Breast epithelium (tissue), 4 donors: ENCODE measurements around the gene ACR. TPM values are rescaled to one million over a fixed set of nuclear protein-coding genes. Genes with fewer than 3 reads are reported as not detected.

Source experiments
- DNase-seq, 2 donors: peaks; one replicate each; pipeline ENCODE4 v3.0.0-alpha.2; 2019; ENCODE audit warnings: low spot score in 2 of 2
- H3K27ac ChIP-seq, 2 donors: fragments of 200-600 bp; sonication (generic) in 1 of 2; one replicate each; pipeline ENCODE4 v1.5.1; 2016 to 2019; ENCODE audit warnings: mild to moderate bottlenecking in 1 of 2
- H3K27me3 ChIP-seq, 2 donors: fragments of 200-600 bp; sonication (generic) in 1 of 2; one replicate each; pipeline versions ENCODE4 v1.5.1 to v1.6.0; 2017 to 2019; ENCODE audit warnings: control low read depth in 1 of 2, mild to moderate bottlenecking in 1 of 2
- H3K36me3 ChIP-seq: fragments of 200-600 bp; one replicate; pipeline ENCODE4 v1.5.1; 2019
- H3K4me1 ChIP-seq, 2 donors: fragments of 200-600 bp; sonication (generic); one replicate each; pipeline ENCODE4 v1.5.1; 2016 to 2019; ENCODE audit warnings: control low read depth in 1 of 2
- H3K4me3 ChIP-seq, 3 donors: fragments of 200-600 bp; sonication (generic); 1 replicate in 2 of 3; 2 replicates in 1 of 3; pipeline ENCODE4 v1.5.1; 2016 to 2019; ENCODE audit warnings: mild to moderate bottlenecking in 3 of 3, moderate library complexity in 2 of 3
- H3K9me3 ChIP-seq, 2 donors: fragments of 200-600 bp; sonication (generic) in 1 of 2; one replicate each; pipeline ENCODE4 v1.5.1; 2016 to 2019; ENCODE audit warnings: control low read depth in 1 of 2
- POLR2A ChIP-seq: fragments of 450-650 bp; IDR thresholded peaks from one replicate; pipeline ENCODE4 v1.6.1; 2016; ENCODE audit warnings: antibody characterized with exemption, mild to moderate bottlenecking, moderate library complexity
- POLR2AphosphoS5 ChIP-seq, 3 donors: sonication (generic); formaldehyde crosslinking; IDR thresholded peaks; one replicate each; pipeline ENCODE4 v1.6.1; 2017; ENCODE audit warnings: antibody characterized with exemption in 3 of 3
- intact Hi-C: fragments of 100-400 bp; cut with DNase I; formaldehyde crosslinking; loops from one replicate; pipeline ENCODE4 v1.15.1; 2023; ENCODE audit warnings: low total_unique reads
- total RNA-seq, 3 donors: library from RNA; depleted of rRNA; stranded (reverse); fragments of >200 nt; gene quantifications; one replicate each; pipeline ENCODE4 v1.1.0, GENCODE V29; 2016
- TF ChIP-seq, protein P1 (sequence below), 3 donors: fragments of 450-650 bp; IDR thresholded peaks; one replicate each; pipeline ENCODE4 v1.5.1; 2016 to 2017; ENCODE audit warnings: antibody characterized with exemption in 3 of 3, mild to moderate bottlenecking in 3 of 3, moderate library complexity in 3 of 3

ACR gene
- total RNA-seq, 3 donors from 2014 or later = 0.44 to 0.80 TPM; not detected in 1

DNA sequence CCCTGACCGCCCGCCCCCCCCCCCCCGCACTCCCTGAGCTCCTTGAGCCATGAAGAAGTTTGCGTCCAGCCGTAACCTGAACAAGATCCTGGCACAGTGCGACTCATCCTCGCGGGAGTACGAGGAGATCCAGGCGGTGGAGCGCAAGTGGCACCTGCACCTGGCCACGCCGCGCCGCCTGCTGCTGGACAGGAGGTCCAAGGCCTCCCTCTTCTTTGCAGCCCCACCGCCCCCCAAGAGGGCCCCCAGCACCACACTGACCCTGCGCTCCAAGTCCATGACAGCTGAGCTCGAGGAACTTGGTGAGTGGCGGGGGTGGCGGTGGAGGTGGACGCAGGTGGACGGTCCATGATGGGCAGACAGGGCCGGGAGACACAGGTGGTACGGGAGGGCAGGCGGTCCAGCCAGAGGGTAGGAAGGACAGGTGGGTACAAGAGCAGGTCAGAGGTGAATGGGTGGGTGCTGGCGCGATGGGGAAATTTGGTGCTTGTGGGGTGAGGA lies 32.1 kb upstream of the ACR start:
- TF ChIP-seq, protein P1, sequence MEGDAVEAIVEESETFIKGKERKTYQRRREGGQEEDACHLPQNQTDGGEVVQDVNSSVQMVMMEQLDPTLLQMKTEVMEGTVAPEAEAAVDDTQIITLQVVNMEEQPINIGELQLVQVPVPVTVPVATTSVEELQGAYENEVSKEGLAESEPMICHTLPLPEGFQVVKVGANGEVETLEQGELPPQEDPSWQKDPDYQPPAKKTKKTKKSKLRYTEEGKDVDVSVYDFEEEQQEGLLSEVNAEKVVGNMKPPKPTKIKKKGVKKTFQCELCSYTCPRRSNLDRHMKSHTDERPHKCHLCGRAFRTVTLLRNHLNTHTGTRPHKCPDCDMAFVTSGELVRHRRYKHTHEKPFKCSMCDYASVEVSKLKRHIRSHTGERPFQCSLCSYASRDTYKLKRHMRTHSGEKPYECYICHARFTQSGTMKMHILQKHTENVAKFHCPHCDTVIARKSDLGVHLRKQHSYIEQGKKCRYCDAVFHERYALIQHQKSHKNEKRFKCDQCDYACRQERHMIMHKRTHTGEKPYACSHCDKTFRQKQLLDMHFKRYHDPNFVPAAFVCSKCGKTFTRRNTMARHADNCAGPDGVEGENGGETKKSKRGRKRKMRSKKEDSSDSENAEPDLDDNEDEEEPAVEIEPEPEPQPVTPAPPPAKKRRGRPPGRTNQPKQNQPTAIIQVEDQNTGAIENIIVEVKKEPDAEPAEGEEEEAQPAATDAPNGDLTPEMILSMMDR (IDR thresholded peaks at IDR 0.05) = no peak
- TF ChIP-seq POLR2A (no peak), POLR2AphosphoS5 (IDR thresholded peaks at IDR 0.05) (no peak)
- H3K27me3 ChIP-seq = no peaks in the 10 kb centered on the region
- H3K4me3 ChIP-seq = no peak overlapping the region
- intact Hi-C loops = no loop called here
- no peak overlapping the region for H3K27ac ChIP-seq
- H3K36me3 ChIP-seq = no peaks in the 10 kb centered on the region
- no peak for DNase-seq
- no peaks in the 10 kb centered on the region for H3K4me1 ChIP-seq
- no peaks in the 10 kb centered on the region for H3K9me3 ChIP-seq

DNA sequence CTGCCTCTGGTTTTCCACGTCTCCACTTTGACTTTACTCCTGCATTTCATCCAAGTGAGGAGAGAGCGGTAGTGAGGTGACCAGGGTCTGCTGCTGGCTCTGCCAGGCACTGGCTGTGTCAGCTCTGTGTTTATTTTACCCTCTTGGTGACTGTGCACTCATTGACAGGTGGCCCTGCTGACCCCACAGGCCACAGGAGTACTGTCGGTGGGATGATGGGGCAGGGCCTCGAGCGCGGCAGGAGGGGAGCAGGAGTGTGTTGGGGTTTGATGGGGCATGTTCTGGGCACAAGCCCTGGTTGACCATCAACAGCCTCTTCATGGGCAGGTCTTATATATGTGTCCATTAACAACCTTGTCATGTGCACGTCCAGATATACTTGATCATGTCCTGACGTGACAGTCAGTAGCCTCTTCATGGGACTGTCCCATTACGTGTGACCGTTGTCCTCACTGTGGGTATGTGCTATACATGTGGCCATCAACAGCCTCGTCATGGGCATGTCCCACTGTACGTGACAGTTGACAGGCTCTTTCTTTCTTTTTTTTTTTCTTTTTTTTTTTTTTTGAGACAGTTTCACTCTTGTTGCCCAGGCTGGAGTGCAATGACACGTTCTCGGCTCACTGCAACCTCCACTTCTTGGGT lies 31.4 kb upstream of the ACR start:
- TF ChIP-seq POLR2A = no peak
- TF ChIP-seq POLR2AphosphoS5 (IDR thresholded peaks at IDR 0.05) = no peak
- TF ChIP-seq, protein P1 (IDR thresholded peaks at IDR 0.05) = no peak
- H3K27me3 ChIP-seq = no peaks in the 10 kb centered on the region
- no peak overlapping the region for H3K27ac ChIP-seq
- no peaks in the 10 kb centered on the region for H3K9me3 ChIP-seq
- no peak for DNase-seq
- H3K36me3 ChIP-seq = no peaks in the 10 kb centered on the region
- H3K4me1 ChIP-seq = no peaks in the 10 kb centered on the region
- intact Hi-C loops = no loop called here
- no peak overlapping the region for H3K4me3 ChIP-seq

DNA sequence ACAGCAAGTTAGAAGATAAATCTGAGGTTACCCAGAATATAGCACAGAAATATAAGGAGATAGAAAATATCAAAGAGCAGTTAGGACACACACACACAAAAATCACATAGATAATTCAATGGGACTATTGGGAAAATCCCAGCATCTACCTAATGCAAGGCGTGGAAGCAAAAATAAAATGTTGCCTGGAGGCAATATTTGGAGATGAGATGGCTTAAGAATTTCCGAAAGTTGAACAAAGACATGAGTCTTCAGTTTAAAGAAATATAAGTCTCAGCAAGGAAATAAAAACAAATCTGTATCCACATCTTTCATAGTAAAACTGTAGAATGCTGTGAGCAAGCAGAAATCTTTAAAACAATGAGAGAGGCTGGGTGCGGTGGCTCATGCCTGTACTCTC lies 29.5 kb upstream of the ACR start:
- no peaks in the 10 kb centered on the region for H3K9me3 ChIP-seq
- TF ChIP-seq POLR2AphosphoS5 (IDR thresholded peaks at IDR 0.05) (no peak), POLR2A (no peak)
- TF ChIP-seq, protein P1 (IDR thresholded peaks at IDR 0.05) = no peak
- no peak for DNase-seq
- intact Hi-C loops = no loop called here
- peaks cover 0 to 4% of the 10 kb centered on the region in 2 donors for H3K4me1 ChIP-seq
- H3K4me3 ChIP-seq = no peak overlapping the region
- no peaks in the 10 kb centered on the region for H3K27me3 ChIP-seq
- no peaks in the 10 kb centered on the region for H3K36me3 ChIP-seq
- H3K27ac ChIP-seq = no peak overlapping the region

DNA sequence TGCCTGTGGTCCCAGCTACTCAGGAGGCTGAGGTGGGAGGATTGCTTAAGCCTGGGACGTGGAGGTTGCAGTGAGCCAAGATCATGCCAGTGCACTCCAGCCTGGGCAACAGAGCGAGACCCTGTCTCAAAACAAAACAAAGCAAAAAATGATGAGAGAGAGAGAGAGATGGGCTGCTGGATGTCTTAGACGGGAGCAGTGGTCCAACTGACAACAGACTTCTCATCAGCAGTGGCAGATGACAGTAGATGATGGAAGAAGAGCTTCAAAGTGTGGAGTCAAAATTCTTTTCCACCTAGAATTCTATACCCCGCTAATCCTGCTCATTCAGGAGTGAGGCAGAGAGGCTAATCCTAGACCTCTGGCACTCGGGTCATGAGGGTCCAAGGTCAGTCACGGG lies 29.0 kb upstream of the ACR start:
- no peaks in the 10 kb centered on the region for H3K36me3 ChIP-seq
- intact Hi-C loops = no loop called here
- TF ChIP-seq POLR2A (no peak), POLR2AphosphoS5 (IDR thresholded peaks at IDR 0.05) (no peak)
- TF ChIP-seq, protein P1 (IDR thresholded peaks at IDR 0.05) = no peak
- H3K4me3 ChIP-seq = no peak overlapping the region
- no peaks in the 10 kb centered on the region for H3K9me3 ChIP-seq
- peaks cover 0 to 4% of the 10 kb centered on the region in 2 donors for H3K4me1 ChIP-seq
- H3K27ac ChIP-seq = no peak overlapping the region
- no peak for DNase-seq
- no peaks in the 10 kb centered on the region for H3K27me3 ChIP-seq

DNA sequence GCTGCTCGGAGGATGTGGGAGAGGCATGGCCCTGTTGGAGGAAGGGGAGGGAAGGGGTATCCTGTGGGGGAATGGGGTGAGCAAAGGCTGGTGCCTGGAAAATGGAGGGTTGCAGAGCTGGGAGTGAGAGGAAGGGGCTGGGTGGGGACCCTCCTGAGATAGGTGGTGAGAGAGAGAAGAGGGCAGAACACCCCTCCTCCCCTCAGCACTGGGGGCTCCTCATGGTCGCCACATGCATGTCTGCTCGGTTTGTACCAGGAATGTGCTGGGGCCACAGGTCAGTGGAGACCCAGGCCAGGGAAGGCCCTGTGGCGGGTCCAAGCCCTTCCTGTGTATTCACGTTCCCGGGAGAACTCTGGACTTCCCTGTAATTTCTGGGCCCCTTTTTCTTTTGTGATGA lies 27.8 kb upstream of the ACR start:
- H3K27me3 ChIP-seq = no peaks in the 10 kb centered on the region
- no peaks in the 10 kb centered on the region for H3K36me3 ChIP-seq
- H3K4me3 ChIP-seq = no peak overlapping the region
- TF ChIP-seq POLR2AphosphoS5 (IDR thresholded peaks at IDR 0.05) = no peak
- TF ChIP-seq POLR2A = no peak
- TF ChIP-seq, protein P1 (IDR thresholded peaks at IDR 0.05) = no peak
- intact Hi-C loops = no loop called here
- no peaks in the 10 kb centered on the region for H3K9me3 ChIP-seq
- H3K4me1 ChIP-seq = peaks cover 0 to 4% of the 10 kb centered on the region in 2 donors
- H3K27ac ChIP-seq = no peak overlapping the region
- DNase-seq = no peak
